ENCODE results near the gene IGF2R.

DNA sequence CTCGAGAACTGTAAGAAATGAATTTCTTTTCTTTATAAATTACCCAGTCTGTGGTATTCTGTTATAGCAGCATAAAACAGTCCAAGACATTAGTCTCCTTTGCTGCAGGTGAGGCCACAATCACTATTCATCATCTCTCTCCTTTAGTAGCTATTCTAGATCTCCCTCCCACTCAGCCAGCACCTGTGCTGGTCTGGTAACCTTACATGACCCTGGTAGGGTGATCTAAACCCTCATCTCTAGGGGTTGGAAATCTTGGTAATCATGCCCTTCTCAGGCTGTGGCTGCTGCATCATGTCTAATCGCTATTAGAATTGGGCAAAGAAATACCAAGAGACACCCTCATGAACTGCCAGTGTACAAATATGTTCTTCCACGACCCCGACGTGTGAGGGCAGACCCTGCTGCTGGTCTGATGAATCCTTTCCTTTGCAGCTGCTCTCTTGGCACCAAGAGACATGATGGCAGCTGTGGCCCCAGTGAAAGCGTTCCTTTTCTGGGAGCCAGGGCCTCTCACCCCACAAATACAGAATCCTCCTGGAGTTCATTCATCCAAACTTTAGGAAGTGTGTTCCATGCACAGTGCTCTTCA is 23.0 kb upstream of the IGF2R start:
- no peak for TF ChIP-seq CTCF (IDR thresholded peaks at IDR 0.05; ENCODE audit: low read length)
- TF ChIP-seq EZH2 (optimal IDR thresholded peaks at IDR 0.05; ENCODE audit: low read depth, low read length): no peak
- no peak for TF ChIP-seq EZH2phosphoT487 (IDR thresholded peaks at IDR 0.05; ENCODE audit: low read length)

All from MM.1S (cell line).